Heart left ventricle (tissue), 16 donors: ENCODE results near the gene BRMS1. TPM values are rescaled to one million over a fixed set of nuclear protein-coding genes. Genes with fewer than 3 reads are reported as not detected.

Experiments used
- ATAC-seq, 4 donors: fragments of 200-7000 bp; cut with Tn5 transposase; one replicate each; pipeline ENCODE4 v1.9.1; 2020 to 2022; ENCODE audit warnings: moderate library complexity in 4 of 4, mild to moderate bottlenecking in 3 of 4, moderate number of reproducible peaks in 1 of 4
- DNase-seq, 5 donors: peaks; one replicate each; pipeline ENCODE4 v3.0.0-alpha.2; 2020
- H3K27ac ChIP-seq, 12 donors: fragments of 200-600 bp; sonication (generic) in 4 of 12; one replicate each; pipeline versions ENCODE4 v1.5.0 to v1.8.0; 2016 to 2022; ENCODE audit warnings: mild to moderate bottlenecking in 2 of 12
- H3K27me3 ChIP-seq, 9 donors: fragments of 200-600 bp; sonication (generic) in 2 of 9; one replicate each; pipeline versions ENCODE4 v1.5.1 to v1.8.0; 2016 to 2022; ENCODE audit warnings: mild to moderate bottlenecking in 3 of 9
- H3K36me3 ChIP-seq, 9 donors: fragments of 200-600 bp; sonication (generic) in 2 of 9; one replicate each; pipeline versions ENCODE4 v1.5.0 to v1.8.0; 2018 to 2022; ENCODE audit warnings: mild to moderate bottlenecking in 2 of 9
- H3K4me1 ChIP-seq, 12 donors: fragments of 200-600 bp; sonication (generic) in 4 of 12; one replicate each; pipeline versions ENCODE4 v1.5.0 to v1.8.0; 2016 to 2022; ENCODE audit warnings: mild to moderate bottlenecking in 3 of 12
- H3K4me3 ChIP-seq, 12 donors: fragments of 200-600 bp; sonication (generic) in 4 of 12; one replicate each; pipeline versions ENCODE4 v1.5.0 to v1.8.0; 2017 to 2022; ENCODE audit warnings: mild to moderate bottlenecking in 9 of 12, moderate library complexity in 4 of 12
- H3K9me3 ChIP-seq, 12 donors: fragments of 200-600 bp; sonication (generic) in 4 of 12; one replicate each; pipeline versions ENCODE4 v1.5.0 to v1.8.0; 2016 to 2022; ENCODE audit warnings: mild to moderate bottlenecking in 1 of 12
- CTCF ChIP-seq, 12 donors: fragments of 200-600 bp; sonication (generic) in 4 of 12; IDR thresholded peaks; one replicate each; pipeline versions ENCODE4 v1.5.0 to v1.8.0; 2018 to 2022; ENCODE audit warnings: antibody characterized with exemption in 12 of 12, mild to moderate bottlenecking in 5 of 12
- POLR2A ChIP-seq, 2 donors: fragments of 450-650 bp; IDR thresholded peaks; one replicate each; pipeline ENCODE4 v1.6.1; 2017; ENCODE audit warnings: antibody characterized with exemption in 2 of 2, mild to moderate bottlenecking in 2 of 2, moderate library complexity in 2 of 2
- WGBS, 4 donors: extraction: QIAGEN DNeasy Blood & Tissue Kit in 2 of 4; methylation state at CpG; one replicate each; pipeline versions ENCODE4 v1.1.5 to v1.1.7; 2013 to 2018; 5-methylcytosine and 5-hydroxymethylcytosine counted together
- intact Hi-C, 10 donors: fragments of 100-400 bp; cut with DNase I; formaldehyde crosslinking; loops; one replicate each; pipeline versions ENCODE4 v1.11.1 to v1.14.2; 2022
- polyA plus RNA-seq, 2 donors: library from polyadenylated mRNA; stranded (reverse); fragments of 200-250 nt; gene quantifications; one replicate each; pipeline ENCODE4 v1.2.3, GENCODE V29; 2013
- total RNA-seq, 9 donors: library from RNA; depleted of rRNA in 2 of 9; stranded (reverse); fragments of >200 nt in 2 of 9; fragmentation: NEBNext Ultra II Directional in 3 of 9; extraction: Animal tissue kit (Norgen Biotek cat#: 25700) in 3 of 9; gene quantifications; one replicate each; pipeline versions ENCODE4 v1.1.0 to v1.2.4, GENCODE V29; 2016 to 2023
- donor health status: ischemic (EF 13 %, LVEDD 7.1; RV severe dilation, severe dysfunction).
- donor health status: healthy with polysubstance abuse.
- donor health status: DM: no; HTN: yes; CAD: no.
- donor health status: DM: no; HTN: no; CAD: no.
- donor health status: ischemic (EF 25% LVEDD 6.9; RV normal size, moderate dysfunction).
- donor health status: ischemic (EF 25% LVEDD 5.7; RV mildly dilated, moderate dysfunction).
- donor health status: healthy.
- donor health status: DM: yes; HTN: yes; CAD: no.
- donor health status: ischemic (EF 35%, LVEDD 5.7; RV mildly dilated, moderate dysfunction).
- donor health status: nonischemic (EF 11% LVEDD 7.7; RV severe dilation, severe dysfunction).
- donor health status: DM: yes; HTN: yes; CAD: no.
- donor health status: PGD.
- donor health status: ischemic (EF 29% LVEDD 5.4; RV normal size, mild dysfunction).
- donor health status: nonischemic (EF 23%, LVEDD 6.1; RV moderate dilation, normal function).

BRMS1 gene
- total and polyA plus RNA-seq, 11 donors, result 9.7 to 77.4 (median 22.7) TPM

GRCh38 chr11:66365711-66366619, 21.1 kb upstream of the BRMS1 start:
- ATAC-seq (no peak), DNase-seq (peak in 1 of 5 donors; percentile 56)
- H3K9me3 ChIP-seq, result no peaks in the 10 kb centered on the region
- intact Hi-C loops, result no loop called here
- peaks cover 0 to 28% (median 14%) of the 10 kb centered on the region in 12 donors for H3K4me1 ChIP-seq
- no peak overlapping the region for H3K27ac ChIP-seq
- peaks cover 0 to 4% (median 0%) of the 10 kb centered on the region in 9 donors for H3K36me3 ChIP-seq
- TF ChIP-seq CTCF (IDR thresholded peaks at IDR 0.05), result no peak
- TF ChIP-seq POLR2A (IDR thresholded peaks at IDR 0.05), result no peak
- H3K4me3 ChIP-seq, result no peak overlapping the region
- peaks cover 0 to 3% (median 0%) of the 10 kb centered on the region in 9 donors for H3K27me3 ChIP-seq
- 72 to 81% (median 78%) methylated on average over 11 to 14 of the region's 14 CpGs for WGBS, 4 donors

- Histone ChIP-seq H3K36me3 (peaks cover 0 to 4% (median 0%) of the 10 kb centered on the region in 9 donors), H3K4me1 (peaks cover 0 to 20% (median 8%) of the 10 kb centered on the region in 12 donors), H3K9me3 (no peaks in the 10 kb centered on the region), H3K4me3 (no peak overlapping the region), H3K27me3 (no peaks in the 10 kb centered on the region), H3K27ac (no peak overlapping the region)
- WGBS, 4 donors, result 93 to 97% (median 94%) methylated on average over 6 of the region's 6 CpGs
- ATAC-seq (no peak), DNase-seq (peak in 1 of 5 donors; percentile 44)
- intact Hi-C loops, result no loop called here
- TF ChIP-seq CTCF (IDR thresholded peaks at IDR 0.05) (no peak), POLR2A (IDR thresholded peaks at IDR 0.05) (no peak)
Observed at GRCh38 chr11:66365166-66365565, 20.3 kb upstream of the BRMS1 start.

GRCh38 chr11:66363805-66364535, 19.1 kb upstream of the BRMS1 start:
- Histone ChIP-seq H3K27me3 (no peaks in the 10 kb centered on the region), H3K27ac (peak overlapping the region in 2 of 12 donors; percentile 14 to 36), H3K4me3 (no peak overlapping the region), H3K4me1 (peaks cover 0 to 13% (median 0%) of the 10 kb centered on the region in 12 donors), H3K36me3 (peaks cover 0 to 4% (median 0%) of the 10 kb centered on the region in 9 donors), H3K9me3 (no peaks in the 10 kb centered on the region)
- intact Hi-C loops, result no loop called here
- peak in 2 of 5 donors; percentile 35 to 64 for DNase-seq
- peak in 3 of 4 donors; percentile 10 to 19 (median 17) for ATAC-seq
- 71 to 84% (median 73%) methylated on average over 13 to 15 of the region's 15 CpGs for WGBS, 4 donors
- TF ChIP-seq POLR2A (IDR thresholded peaks at IDR 0.05) (no peak), CTCF (IDR thresholded peaks at IDR 0.05) (peak; percentile 33 to 63 (median 50))

GRCh38 chr11:66363187-66363601, 18.3 kb upstream of the BRMS1 start:
- H3K36me3 ChIP-seq, result peaks cover 0 to 4% (median 0%) of the 10 kb centered on the region in 9 donors
- H3K9me3 ChIP-seq, result no peaks in the 10 kb centered on the region
- no peaks in the 10 kb centered on the region for H3K27me3 ChIP-seq
- peak overlapping the region in 2 of 12 donors; percentile 26 to 36 for H3K27ac ChIP-seq
- 58 to 84% (median 67%) methylated on average over 14 of the region's 14 CpGs for WGBS, 4 donors
- TF ChIP-seq POLR2A (IDR thresholded peaks at IDR 0.05) (no peak), CTCF (IDR thresholded peaks at IDR 0.05) (no peak)
- H3K4me3 ChIP-seq, result no peak overlapping the region
- intact Hi-C loops, result no loop called here
- ATAC-seq, result peak; percentile 11 to 77 (median 22)
- peak in 4 of 5 donors; percentile 37 to 57 (median 46) for DNase-seq
- H3K4me1 ChIP-seq, result peaks cover 0 to 13% (median 0%) of the 10 kb centered on the region in 12 donors
